ENCODE measurements around the gene VRTN.
A peak's percentile ranks its signal among the peaks of the same experiment; 100 is the strongest.

VRTN gene

DNA sequence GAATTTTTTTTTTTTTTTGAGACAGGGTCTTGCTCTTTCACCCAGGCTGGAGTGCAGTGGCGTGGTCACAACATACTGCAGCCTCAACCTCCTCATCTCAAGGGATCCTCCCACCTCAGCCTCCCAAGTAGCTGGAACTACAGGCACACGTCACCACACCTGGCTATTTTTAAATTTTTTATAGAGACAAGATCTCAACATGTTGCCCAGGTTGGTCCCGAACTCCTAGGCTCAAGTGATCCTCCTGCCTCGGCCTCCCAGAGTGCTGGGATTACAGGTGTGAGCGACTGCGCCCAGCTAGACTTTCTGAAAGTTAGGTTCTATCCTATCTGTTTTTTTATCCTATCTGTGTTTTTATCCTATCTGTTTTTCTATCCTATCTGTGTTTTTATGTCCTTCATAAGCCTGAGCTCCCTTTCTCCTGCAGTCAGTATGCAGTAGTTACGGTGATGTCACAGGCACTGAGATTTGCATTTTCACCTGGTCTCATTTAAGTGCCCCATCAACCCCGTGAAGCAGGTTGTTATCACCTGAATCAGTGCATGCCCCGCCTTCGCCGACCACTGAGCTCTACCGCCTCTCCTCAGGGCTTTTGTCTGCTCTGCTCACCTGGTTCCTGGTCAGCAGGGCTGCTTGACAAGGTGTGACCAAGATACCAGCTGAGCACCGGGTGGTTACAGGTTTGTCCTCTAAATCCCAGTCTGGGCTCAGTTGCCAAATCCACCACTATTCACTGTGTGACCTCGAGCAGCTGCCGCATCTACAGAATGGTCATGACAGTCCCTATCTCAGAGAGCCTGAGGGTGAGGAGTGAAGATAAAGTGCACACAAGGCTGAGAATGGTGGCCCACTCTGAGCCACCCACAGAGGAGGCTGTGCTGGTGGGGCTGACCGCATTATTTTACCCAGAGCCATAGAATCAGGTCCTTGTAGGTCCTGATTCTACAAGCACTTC is 44.6 kb downstream of the VRTN start:
- DNase-seq (ENCODE audit: low read depth in 2 of 2): no peak

- DNase-seq (ENCODE audit: low read depth in 2 of 2): no peak
Measured at GRCh38 chr14:74394549-74394948, 46.3 kb downstream of the VRTN start.

DNA sequence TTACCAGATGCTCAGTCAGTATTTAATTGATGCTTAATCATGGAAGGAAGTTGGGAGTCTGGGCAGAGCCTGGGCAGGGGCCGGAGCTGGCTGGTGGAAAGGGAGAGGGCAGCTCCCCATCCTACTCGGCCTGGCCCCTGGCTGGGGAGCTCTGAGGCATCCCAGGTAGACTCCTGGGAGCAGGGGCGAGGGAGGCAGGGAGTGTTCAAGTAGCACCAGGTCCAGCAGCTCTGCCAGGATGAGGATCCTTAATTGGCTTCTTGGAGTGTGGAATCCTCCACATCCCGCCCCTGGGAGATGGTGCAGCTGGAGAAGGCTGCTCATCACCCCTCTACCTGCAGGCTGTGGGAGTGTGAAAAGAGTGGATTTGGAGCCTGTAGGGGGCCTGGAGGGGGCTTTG is 46.8 kb downstream of the VRTN start:
- DNase-seq (ENCODE audit: low read depth in 2 of 2): no peak

- DNase-seq (ENCODE audit: low read depth in 2 of 2): no peak
Measured at GRCh38 chr14:74400031-74400685, 51.9 kb downstream of the VRTN start.

DNA sequence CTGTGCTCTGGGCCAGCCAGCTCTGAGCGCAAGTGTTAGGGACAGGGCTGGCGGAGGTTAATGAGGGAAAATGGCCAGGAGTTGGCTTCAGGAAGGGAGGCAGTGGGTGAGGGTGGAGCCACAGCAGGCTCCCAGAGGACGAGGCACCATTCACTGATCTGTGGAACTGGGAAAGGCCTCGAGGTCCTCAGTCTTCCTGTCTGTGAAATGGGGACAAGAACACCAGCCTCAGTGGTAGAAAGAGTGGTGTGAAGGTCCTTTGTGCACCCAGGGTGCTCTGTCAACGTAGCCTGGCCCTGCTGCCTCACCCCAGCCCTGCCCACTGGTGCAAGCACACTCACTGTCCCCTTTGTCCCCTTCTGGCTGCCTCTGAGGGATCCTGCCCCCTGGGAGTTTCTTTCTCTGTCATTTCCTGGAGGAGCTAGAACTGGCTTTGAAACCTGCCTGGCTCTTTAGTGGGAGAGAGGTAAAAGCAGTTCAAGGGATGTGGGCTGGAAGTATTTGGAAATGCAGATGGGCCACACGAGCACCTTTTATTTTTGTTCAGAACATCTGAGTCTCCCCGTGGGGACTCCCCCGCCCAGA is 52.7 kb downstream of the VRTN start:
- DNase-seq (ENCODE audit: low read depth in 2 of 2): no peak

DNA sequence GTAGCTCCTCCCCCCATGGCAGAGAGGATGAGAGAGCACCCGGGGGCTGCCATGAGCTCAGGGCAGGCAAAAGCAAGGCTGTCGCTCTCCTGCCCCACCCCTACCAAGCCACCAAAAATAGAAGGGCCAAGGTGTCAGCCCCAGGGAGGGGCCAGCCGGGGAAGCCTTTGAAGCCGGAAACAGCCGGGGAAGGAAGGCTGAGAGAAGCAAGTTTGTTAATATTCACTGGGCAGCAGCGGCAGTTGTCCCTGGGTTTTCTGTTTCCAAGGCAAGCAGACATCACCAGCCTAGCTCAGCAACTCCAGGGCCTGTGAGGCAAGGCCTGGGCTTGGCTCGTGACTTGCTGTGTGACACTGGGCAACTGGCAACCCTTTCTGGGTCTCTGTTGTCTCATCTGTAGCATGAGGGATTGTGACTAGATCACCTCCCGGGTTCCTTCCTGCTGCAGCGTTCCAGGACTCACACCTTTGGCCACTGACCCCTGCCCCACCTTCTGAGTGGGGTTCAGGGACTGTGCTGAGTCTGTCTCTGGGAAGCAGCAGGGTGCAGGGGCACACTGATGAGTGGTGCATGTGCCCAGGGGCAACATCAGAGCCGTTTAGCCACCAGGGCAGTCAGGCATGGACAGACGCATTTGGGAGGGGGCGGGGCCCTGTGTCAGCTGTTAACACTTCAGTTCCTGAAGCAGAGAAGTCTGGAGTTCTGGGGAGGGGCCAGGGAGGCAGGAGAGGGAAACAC is 53.4 kb downstream of the VRTN start:
- DNase-seq (ENCODE audit: low read depth in 2 of 2): peak; percentile 29 to 49

DNA sequence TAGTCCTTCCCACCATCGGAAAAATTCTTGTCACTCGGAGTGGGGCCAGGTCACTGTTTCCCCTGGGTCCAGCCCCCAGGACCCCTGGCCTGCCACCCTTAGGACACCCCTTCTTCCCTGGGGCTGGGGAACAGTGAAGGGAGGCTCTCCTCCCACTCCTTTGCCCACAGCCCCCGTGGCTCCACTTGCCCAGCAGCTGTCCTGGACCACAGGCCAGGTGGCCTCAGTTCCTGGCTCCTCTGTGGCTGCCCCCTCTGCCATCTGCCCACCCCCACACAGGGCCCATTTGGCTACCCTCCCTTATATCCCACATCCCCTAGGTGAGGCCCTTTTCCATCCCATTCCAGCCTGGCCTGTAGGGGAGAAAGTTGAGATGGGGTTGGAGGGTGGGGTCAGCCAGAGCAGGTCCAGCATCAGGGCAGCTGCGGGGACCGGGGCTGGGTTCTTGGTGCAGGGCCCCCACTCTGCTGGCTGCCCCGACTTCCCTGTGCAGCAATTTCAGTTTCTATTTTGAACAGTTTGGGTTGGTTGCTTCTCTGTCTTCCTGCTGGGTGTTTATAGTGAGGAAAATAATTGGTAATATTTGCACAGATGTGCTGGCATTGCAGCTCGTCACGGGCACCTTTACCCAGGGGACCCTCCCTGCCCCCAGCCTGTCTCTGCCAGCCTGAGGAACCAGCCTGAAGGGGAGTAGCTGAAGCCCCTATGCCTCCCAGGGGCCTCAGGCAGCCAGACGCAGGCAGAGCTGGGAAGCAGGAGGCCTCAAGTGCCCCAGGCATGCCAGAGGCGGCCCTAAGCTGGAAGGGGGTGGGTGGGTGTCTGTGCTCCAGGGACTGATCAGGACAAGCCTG is 54.4 kb downstream of the VRTN start:
- DNase-seq (ENCODE audit: low read depth in 2 of 2): no peak

- DNase-seq (ENCODE audit: low read depth in 2 of 2): no peak
Measured at GRCh38 chr14:74403619-74404417, 55.5 kb downstream of the VRTN start.

DNA sequence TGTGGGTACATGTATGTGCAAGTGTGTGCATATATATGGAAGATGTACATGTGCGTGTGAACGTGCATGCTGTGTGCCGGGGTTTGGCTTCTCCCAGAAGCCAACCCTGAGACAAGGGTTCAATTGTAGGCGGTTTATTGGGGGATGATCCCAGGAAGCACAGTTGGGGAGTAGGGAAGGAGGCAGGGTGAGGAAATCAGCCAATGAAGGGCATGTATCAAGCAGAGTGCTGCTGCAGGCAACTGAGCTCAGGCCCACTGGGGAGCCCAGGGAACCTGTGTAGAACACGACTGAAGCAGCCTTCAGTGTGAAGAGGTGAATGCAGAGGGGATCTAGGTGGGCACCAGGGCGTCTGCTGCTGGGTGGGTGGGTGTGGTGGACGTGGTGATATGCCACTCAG is 56.2 kb downstream of the VRTN start:
- DNase-seq (ENCODE audit: low read depth in 2 of 2): no peak

- DNase-seq (ENCODE audit: low read depth in 2 of 2): no peak
Measured at GRCh38 chr14:74405663-74406062, 57.4 kb downstream of the VRTN start.

DNA sequence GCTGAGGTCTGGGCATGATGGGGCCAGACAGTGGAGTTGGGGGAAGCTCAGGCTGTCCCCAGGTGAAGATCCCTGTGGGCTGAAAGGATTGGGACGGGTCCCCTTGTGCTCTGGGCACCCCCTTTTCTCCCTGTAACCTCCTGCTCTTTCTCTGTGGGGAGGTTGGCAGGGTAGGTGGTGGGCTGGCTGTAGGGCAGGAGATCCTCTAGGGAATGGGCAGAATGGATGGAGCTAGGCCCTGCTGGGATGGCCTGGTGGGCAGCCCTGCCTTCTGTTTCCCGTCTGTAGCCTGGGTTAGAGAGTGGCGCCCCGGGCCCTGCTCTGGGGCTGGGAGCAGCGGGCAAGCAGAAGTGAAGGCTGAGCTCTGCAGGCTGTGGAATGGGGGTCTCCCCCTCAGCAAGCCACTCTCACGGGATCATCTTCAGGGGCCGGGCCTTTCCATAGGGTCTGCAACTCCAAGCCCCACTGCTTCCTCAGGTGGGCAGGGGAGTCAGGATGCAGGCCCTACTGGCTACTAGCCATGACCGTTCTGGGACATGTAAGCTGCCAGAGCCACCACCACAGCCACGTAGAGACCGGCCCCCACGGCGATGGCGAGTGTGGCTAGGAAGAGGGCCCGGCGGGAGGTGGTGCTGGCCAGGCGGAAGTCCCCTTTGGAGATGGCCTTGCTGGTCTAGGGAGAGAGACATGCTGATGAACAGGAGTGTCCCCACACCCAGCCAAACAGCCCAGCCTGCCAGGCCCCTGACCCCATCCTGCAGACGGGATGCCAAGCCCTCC is 58.9 kb downstream of the VRTN start:
- DNase-seq (ENCODE audit: low read depth in 2 of 2): no peak

GRCh38 chr14:74407801-74408154 is 59.5 kb downstream of the VRTN start:
- DNase-seq (ENCODE audit: low read depth in 2 of 2): no peak

DNA sequence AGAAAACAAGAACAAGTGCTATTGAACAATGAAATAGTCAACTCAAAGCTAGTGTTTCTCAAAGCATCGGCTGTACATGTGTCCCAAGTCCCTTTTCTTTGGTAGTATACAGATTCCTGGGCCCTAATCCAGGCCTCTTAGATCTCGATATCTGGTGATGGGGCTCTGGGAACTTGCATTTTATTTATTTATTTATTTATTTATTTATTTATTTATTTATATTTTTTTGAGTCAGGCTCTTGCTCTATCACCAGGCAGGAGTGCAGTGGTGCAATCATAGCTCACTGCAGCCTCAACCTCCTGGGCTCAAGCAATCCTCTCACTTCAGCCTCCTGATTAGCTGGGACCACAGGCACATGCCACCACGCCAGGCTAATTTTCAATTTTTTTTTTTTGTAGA is 60.6 kb downstream of the VRTN start:
- DNase-seq (ENCODE audit: low read depth in 2 of 2): no peak

DNA sequence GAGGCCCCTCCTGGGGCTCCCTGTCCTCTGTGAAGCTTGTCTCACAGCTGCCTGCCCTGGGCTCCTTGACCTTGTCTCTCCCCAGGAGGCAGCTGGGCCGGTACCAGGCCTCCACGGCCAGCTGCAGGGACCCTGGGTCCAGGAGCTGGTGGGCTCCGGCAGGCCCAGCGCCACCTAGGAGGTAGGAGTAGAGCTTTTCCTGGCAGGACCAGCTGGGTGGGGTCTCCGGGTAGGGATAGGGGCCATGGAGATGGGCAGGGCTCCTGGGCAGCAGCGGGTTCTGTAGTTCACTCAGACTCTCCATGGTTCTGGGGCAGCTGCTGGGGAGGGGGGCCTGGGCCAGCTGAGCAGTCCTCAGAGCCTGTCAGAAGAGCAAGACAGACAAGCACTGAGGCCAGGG is 61.2 kb downstream of the VRTN start:
- no peak for DNase-seq (ENCODE audit: low read depth in 2 of 2)
